Stimulated activated CD8-positive, alpha-beta memory T cell treated with anti-CD3 and anti-CD28 coated beads, Interleukin-15, amount 100 ng/mL, for 48 hours (primary cell): ENCODE results near the gene RANBP9.
A peak's percentile ranks its signal among the peaks of the same experiment; 100 is the strongest.

Experiments used
- DNase-seq, 2 donors: peaks; one replicate each; pipeline ENCODE4 v3.0.0-alpha.2; 2020; ENCODE audit warnings: low read depth in 2 of 2

RANBP9 gene

GRCh38 chr6:13710552-13711323 is 897 bp downstream of the RANBP9 start:
- peak in 1 of 2 donors; percentile 25 for DNase-seq

GRCh38 chr6:13709689-13710551 is 1.7 kb downstream of the RANBP9 start:
- no peak for DNase-seq

GRCh38 chr6:13708736-13709135 is 2.9 kb downstream of the RANBP9 start:
- no peak for DNase-seq

- no peak for DNase-seq
These were observed 8.1 kb downstream of the RANBP9 start for GRCh38 chr6:13703496-13703895.

- no peak for DNase-seq
These were observed 8.8 kb downstream of the RANBP9 start for GRCh38 chr6:13702809-13703302.

GRCh38 chr6:13700232-13700631 is 11.4 kb downstream of the RANBP9 start:
- no peak for DNase-seq

- DNase-seq, result no peak
These were observed 12.9 kb downstream of the RANBP9 start for GRCh38 chr6:13698715-13699114.

- no peak for DNase-seq
These were observed 13.8 kb downstream of the RANBP9 start for GRCh38 chr6:13697857-13698256.

- DNase-seq, result no peak
These were observed 15.4 kb downstream of the RANBP9 start for GRCh38 chr6:13696226-13696625.

- DNase-seq, result no peak
These were observed 16.4 kb downstream of the RANBP9 start for GRCh38 chr6:13695252-13695651.

GRCh38 chr6:13694562-13694961 is 17.1 kb downstream of the RANBP9 start:
- no peak for DNase-seq

- DNase-seq, result no peak
These were observed 22.0 kb downstream of the RANBP9 start for GRCh38 chr6:13689511-13690256.

GRCh38 chr6:13688692-13689196 is 22.9 kb downstream of the RANBP9 start:
- DNase-seq, result no peak

- no peak for DNase-seq
These were observed 23.7 kb downstream of the RANBP9 start for GRCh38 chr6:13687917-13688351.

GRCh38 chr6:13684855-13685254 is 26.8 kb downstream of the RANBP9 start:
- no peak for DNase-seq

- no peak for DNase-seq
These were observed 28.6 kb downstream of the RANBP9 start for GRCh38 chr6:13683038-13683437.

- DNase-seq, result no peak
These were observed 29.3 kb downstream of the RANBP9 start for GRCh38 chr6:13682346-13682745.

- DNase-seq, result no peak
These were observed 30.2 kb downstream of the RANBP9 start for GRCh38 chr6:13681305-13682061.

GRCh38 chr6:13680448-13680968 is 31.1 kb downstream of the RANBP9 start:
- DNase-seq, result no peak

- no peak for DNase-seq
These were observed 31.6 kb downstream of the RANBP9 start for GRCh38 chr6:13679996-13680395.
